ENCODE results near the gene FBH1. TPM values are rescaled to one million over a fixed set of nuclear protein-coding genes. Genes with fewer than 3 reads are reported as not detected.

The FBH1 gene
- total and polyA plus RNA-seq, 9 of the 15 experiments (the other 6 are each of a cell fraction or from before 2014, with no cell fraction given), result 13.4 to 108 (median 77.8) TPM

DNA sequence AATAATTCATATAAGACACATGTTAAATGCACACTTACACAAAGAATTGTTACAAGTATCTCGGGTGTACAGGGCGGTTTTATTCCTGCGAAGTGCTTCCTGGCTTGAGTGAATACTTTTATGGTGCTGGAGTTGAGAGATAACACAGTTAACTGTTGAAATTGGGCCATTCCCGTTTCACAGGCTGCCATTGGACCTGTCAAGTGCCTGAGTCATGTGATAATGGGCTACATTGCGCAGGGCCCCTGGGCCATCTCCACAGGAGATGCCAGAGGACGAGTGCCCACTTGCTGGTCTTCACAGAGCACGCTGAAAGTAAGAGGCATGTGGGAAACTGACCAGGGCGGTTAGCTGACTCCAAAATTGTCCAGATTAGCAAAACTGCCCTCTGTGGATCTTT, 4.8 kb downstream of the FBH1 start (continued):
- TF ChIP-seq STAT6 (CRISPR knock-in tag; IDR thresholded peaks at IDR 0.05), result no peak
- no peak for TF ChIP-seq U2AF2 (optimal IDR thresholded peaks at IDR 0.05; ENCODE audit: low read depth, low read length)
- no peak for TF ChIP-seq CHAMP1 (IDR thresholded peaks at IDR 0.05)
- TF ChIP-seq, protein P1, sequence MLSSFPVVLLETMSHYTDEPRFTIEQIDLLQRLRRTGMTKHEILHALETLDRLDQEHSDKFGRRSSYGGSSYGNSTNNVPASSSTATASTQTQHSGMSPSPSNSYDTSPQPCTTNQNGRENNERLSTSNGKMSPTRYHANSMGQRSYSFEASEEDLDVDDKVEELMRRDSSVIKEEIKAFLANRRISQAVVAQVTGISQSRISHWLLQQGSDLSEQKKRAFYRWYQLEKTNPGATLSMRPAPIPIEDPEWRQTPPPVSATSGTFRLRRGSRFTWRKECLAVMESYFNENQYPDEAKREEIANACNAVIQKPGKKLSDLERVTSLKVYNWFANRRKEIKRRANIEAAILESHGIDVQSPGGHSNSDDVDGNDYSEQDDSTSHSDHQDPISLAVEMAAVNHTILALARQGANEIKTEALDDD (IDR thresholded peaks at IDR 0.05), result 0 out of 2 replicates have a peak, but pooled peaks have one; percentile 16
- TF ChIP-seq, protein P2, sequence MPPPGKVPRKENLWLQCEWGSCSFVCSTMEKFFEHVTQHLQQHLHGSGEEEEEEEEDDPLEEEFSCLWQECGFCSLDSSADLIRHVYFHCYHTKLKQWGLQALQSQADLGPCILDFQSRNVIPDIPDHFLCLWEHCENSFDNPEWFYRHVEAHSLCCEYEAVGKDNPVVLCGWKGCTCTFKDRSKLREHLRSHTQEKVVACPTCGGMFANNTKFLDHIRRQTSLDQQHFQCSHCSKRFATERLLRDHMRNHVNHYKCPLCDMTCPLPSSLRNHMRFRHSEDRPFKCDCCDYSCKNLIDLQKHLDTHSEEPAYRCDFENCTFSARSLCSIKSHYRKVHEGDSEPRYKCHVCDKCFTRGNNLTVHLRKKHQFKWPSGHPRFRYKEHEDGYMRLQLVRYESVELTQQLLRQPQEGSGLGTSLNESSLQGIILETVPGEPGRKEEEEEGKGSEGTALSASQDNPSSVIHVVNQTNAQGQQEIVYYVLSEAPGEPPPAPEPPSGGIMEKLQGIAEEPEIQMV (tag; conservative IDR thresholded peaks at IDR 0.05; ENCODE audit: low read depth), result no peak
- TF ChIP-seq HLTF (IDR thresholded peaks at IDR 0.05), result no peak
- TF ChIP-seq, protein P3, sequence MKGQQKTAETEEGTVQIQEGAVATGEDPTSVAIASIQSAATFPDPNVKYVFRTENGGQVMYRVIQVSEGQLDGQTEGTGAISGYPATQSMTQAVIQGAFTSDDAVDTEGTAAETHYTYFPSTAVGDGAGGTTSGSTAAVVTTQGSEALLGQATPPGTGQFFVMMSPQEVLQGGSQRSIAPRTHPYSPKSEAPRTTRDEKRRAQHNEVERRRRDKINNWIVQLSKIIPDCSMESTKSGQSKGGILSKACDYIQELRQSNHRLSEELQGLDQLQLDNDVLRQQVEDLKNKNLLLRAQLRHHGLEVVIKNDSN (CRISPR knock-in tag; IDR thresholded peaks at IDR 0.05), result peak; percentile 81
- TF ChIP-seq DEAF1 (CRISPR knock-in tag; IDR thresholded peaks at IDR 0.05), result no peak
- TF ChIP-seq RBM15 (IDR thresholded peaks at IDR 0.05; ENCODE audit: insufficient read depth, low read length), result no peak
- TF ChIP-seq ZMIZ1 (IDR thresholded peaks at IDR 0.05; ENCODE audit: low read depth in 2 of 2, low read length in 2 of 2), result no peak
- no peak for TF ChIP-seq POLR3G (IDR thresholded peaks at IDR 0.05; ENCODE audit: extremely low read depth, insufficient read length, insufficient replicate concordance)

Data from K562 (cell line).